Chondrocyte (in vitro differentiated cells): ENCODE data around the gene PCYOX1L. TPM values are rescaled to one million over a fixed set of nuclear protein-coding genes. Genes with fewer than 3 reads are reported as not detected.

Experiments used
- DNase-seq: peaks from one replicate; pipeline ENCODE4 v3.0.0; 2021; ENCODE audit warnings: mixed read lengths, low spot score
- H3K27ac Mint-ChIP-seq: one replicate; pipeline ENCODE4 v1.8.0; 2021; ENCODE audit warnings: mild to moderate bottlenecking, moderate library complexity, mixed read lengths; ENCODE audit not compliant: unreplicated experiment
- H3K27me3 Mint-ChIP-seq: 2 replicates; pipeline ENCODE4 v1.8.0; 2021; ENCODE audit warnings: low read depth, mixed read lengths
- H3K36me3 Mint-ChIP-seq: 2 replicates; pipeline ENCODE4 v1.8.0; 2021; ENCODE audit warnings: low read depth, mixed read lengths
- H3K4me1 Mint-ChIP-seq: 2 replicates; pipeline ENCODE4 v1.8.0; 2021; ENCODE audit warnings: low read depth, mild to moderate bottlenecking, mixed read lengths
- H3K4me3 Mint-ChIP-seq: one replicate; pipeline ENCODE4 v1.8.0; 2021; ENCODE audit warnings: mild to moderate bottlenecking, moderate library complexity, mixed read lengths; ENCODE audit not compliant: unreplicated experiment
- H3K9me3 Mint-ChIP-seq: 2 replicates; pipeline ENCODE4 v1.8.0; 2021; ENCODE audit warnings: low read depth, mixed read lengths
- total RNA-seq: library from RNA; stranded (reverse); gene quantifications from 3 replicates; pipeline ENCODE4 v1.2.1, GENCODE V29; 2021
- TF ChIP-seq, protein P1 (sequence below): fragments of 200-600 bp; sonication (generic); IDR thresholded peaks from 2 replicates; pipeline ENCODE4 v1.5.0; 2021; ENCODE audit warnings: antibody characterized with exemption, mild to moderate bottlenecking, moderate library complexity

Gene PCYOX1L
- total RNA-seq, 1 donor from 2014 or later, result 7.1 TPM

DNA sequence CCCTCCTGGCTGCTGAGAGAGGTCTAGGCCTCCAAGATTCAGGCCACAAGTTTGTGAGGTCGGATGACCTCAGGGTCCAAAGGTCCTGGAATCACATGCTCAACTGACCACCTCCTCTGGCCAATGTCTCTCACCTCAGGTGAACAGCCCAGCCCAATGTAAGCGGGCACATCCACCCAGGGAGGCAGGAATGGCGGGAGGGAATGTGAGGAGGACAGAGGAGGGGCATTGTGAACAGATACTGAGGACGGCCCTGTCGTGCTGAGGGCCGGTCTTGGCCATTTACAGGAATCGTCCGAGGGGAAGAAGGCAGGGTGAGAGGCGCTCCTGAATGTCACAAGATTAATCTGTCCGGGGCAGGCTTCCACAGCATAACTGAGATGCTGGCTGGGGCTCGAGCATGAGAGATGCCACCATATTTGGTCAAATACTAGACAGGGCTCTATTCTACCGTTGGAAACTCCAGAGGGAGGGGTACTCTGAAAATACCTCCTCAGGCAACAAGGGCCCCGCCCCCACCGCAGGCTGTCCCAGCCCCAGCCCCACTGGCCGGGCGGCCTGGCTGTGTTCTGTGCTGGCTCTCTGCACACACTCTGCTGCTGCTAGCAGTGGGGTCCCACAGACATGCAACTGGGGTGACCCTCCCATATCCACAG is 22.7 kb downstream of the PCYOX1L start:
- TF ChIP-seq, protein P1, sequence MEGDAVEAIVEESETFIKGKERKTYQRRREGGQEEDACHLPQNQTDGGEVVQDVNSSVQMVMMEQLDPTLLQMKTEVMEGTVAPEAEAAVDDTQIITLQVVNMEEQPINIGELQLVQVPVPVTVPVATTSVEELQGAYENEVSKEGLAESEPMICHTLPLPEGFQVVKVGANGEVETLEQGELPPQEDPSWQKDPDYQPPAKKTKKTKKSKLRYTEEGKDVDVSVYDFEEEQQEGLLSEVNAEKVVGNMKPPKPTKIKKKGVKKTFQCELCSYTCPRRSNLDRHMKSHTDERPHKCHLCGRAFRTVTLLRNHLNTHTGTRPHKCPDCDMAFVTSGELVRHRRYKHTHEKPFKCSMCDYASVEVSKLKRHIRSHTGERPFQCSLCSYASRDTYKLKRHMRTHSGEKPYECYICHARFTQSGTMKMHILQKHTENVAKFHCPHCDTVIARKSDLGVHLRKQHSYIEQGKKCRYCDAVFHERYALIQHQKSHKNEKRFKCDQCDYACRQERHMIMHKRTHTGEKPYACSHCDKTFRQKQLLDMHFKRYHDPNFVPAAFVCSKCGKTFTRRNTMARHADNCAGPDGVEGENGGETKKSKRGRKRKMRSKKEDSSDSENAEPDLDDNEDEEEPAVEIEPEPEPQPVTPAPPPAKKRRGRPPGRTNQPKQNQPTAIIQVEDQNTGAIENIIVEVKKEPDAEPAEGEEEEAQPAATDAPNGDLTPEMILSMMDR, result no peak
- peak overlapping the region; percentile 35 for H3K4me3 Mint-ChIP-seq
- H3K27ac Mint-ChIP-seq, result peak overlapping the region; percentile 93
- H3K9me3 Mint-ChIP-seq, result no peaks in the 10 kb centered on the region
- DNase-seq, result no peak
- H3K36me3 Mint-ChIP-seq, result no peaks in the 10 kb centered on the region
- no peaks in the 10 kb centered on the region for H3K27me3 Mint-ChIP-seq
- H3K4me1 Mint-ChIP-seq, result peaks cover 72% of the 10 kb centered on the region

DNA sequence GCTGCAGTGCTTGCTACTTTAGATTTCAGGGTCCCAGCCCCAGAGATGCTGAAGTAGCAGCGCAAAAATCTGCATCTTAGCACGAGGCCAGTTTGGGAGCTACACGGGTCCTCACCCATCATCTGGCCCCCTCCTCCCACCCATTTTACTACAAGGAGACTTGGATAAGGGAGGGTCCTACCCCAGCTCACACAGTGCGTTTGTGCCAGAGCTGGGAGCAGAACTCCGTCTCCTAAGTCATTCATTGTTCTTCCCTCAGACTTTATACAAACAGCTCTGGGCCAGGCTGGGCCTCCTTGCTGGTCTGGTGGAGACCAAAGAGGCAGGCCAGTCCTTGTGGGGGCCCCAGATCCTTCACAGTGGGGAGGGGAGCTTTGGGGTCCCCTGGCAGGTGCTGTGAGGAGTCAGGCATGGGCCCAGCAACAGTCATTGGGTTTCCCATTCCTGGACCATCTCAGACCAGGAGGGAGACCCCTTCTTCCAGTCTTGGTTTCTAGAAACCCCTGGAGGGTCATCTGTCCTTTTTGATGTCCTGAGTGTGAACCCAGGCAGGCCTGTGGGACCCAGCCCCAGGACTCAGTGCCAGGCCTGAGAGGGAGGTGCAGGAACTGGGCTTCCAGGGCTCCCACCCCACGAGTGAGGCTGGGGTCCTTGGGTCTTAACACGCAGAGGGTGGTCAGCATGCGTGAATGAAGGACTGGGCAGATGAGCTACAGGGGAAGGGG is 23.6 kb downstream of the PCYOX1L start:
- Mint-ChIP-seq H3K4me1 (peaks cover 80% of the 10 kb centered on the region), H3K27me3 (no peaks in the 10 kb centered on the region)

DNA sequence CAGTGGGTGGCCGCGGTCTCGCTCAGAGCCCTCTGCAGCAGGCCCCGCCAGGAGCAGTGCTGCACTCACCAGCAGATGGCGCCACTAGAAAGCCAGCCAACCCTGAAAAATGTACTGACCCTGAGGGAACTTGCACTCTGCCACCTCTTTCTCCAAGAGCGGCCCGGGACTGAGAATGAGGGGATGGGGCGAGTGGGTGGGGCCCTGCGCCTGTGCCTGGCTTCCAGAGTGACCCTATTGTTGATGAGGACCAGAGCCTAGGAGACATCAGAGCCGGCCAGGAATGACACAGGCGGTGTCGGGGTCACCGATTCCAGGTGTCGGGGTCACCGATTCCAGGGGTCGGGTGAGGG is 24.1 kb downstream of the PCYOX1L start:
- Mint-ChIP-seq H3K36me3 (no peaks in the 10 kb centered on the region), H3K4me1 (peaks cover 85% of the 10 kb centered on the region), H3K27me3 (no peaks in the 10 kb centered on the region), H3K9me3 (no peaks in the 10 kb centered on the region), H3K27ac (peak overlapping the region; percentile 93), H3K4me3 (peak overlapping the region; percentile 58)
- TF ChIP-seq, protein P1, result peak; percentile 97
- no peak for DNase-seq

More for the DNA sequence above, 23.6 kb downstream of the PCYOX1L start:
- Mint-ChIP-seq H3K9me3 (no peaks in the 10 kb centered on the region), H3K27ac (peak overlapping the region; percentile 93), H3K36me3 (no peaks in the 10 kb centered on the region), H3K4me3 (peak overlapping the region; percentile 58)
- TF ChIP-seq, protein P1, result no peak
- DNase-seq, result no peak

- Mint-ChIP-seq H3K36me3 (no peaks in the 10 kb centered on the region), H3K27ac (peak overlapping the region; percentile 94), H3K9me3 (no peaks in the 10 kb centered on the region), H3K27me3 (no peaks in the 10 kb centered on the region), H3K4me3 (no peak overlapping the region), H3K4me1 (peaks cover 93% of the 10 kb centered on the region)
- TF ChIP-seq, protein P1, result no peak
- DNase-seq, result no peak
These were observed 24.8 kb downstream of the PCYOX1L start for GRCh38 chr5:149382517-149383220.

- Mint-ChIP-seq H3K27me3 (no peaks in the 10 kb centered on the region), H3K27ac (peak overlapping the region; percentile 94), H3K4me1 (peaks cover 95% of the 10 kb centered on the region), H3K9me3 (peaks cover under 1% of the 10 kb centered on the region), H3K4me3 (peak overlapping the region; percentile 50), H3K36me3 (no peaks in the 10 kb centered on the region)
- no peak for DNase-seq
- TF ChIP-seq, protein P1, result peak; percentile 4
These were observed 25.6 kb downstream of the PCYOX1L start for GRCh38 chr5:149383399-149383798.
